Small intestine (tissue), 7 donors: ENCODE measurements around the gene MPPE1. TPM values are rescaled to one million over a fixed set of nuclear protein-coding genes. Genes with fewer than 3 reads are reported as not detected.
"Not testable (repeated sequence)": the region's sequence is repeated elsewhere in the genome, so short reads cannot be mapped to it uniquely, and the experiment has no call there.

ENCODE experiments used
- DNase-seq, 2 donors: peaks; one replicate each; pipeline versions ENCODE4 v3.0.0 to v3.0.0-alpha.2; 2013
- FAIRE-seq: peaks from 2 replicates; lab custom pipeline; 2012; peaks lifted over from hg19 to GRCh38; lab: Jason Lieb, UNC
- H3K27ac ChIP-seq, 3 donors: one replicate each; pipeline ENCODE4 v1.5.1; 2013; ENCODE audit warnings: low read length in 2 of 3, mild to moderate bottlenecking in 2 of 3, control low read depth in 1 of 3, inconsistent platforms in 1 of 3, low read depth in 1 of 3, moderate library complexity in 1 of 3
- H3K27me3 ChIP-seq, 3 donors: one replicate each; pipeline ENCODE4 v1.6.1; 2013; ENCODE audit warnings: low read length in 3 of 3, inconsistent platforms in 1 of 3; ENCODE audit not compliant: control insufficient read depth in 3 of 3, insufficient read depth in 3 of 3
- H3K36me3 ChIP-seq, 3 donors: one replicate each; pipeline ENCODE4 v1.6.1; 2013; ENCODE audit warnings: low read length in 3 of 3, inconsistent platforms in 1 of 3, low read depth in 1 of 3, mild to moderate bottlenecking in 1 of 3, moderate library complexity in 1 of 3; ENCODE audit not compliant: control insufficient read depth in 3 of 3, insufficient read depth in 2 of 3
- H3K4me1 ChIP-seq, 3 donors: one replicate each; pipeline ENCODE4 v1.6.1; 2013; ENCODE audit warnings: low read length in 2 of 3, inconsistent platforms in 1 of 3, low read depth in 1 of 3, mild to moderate bottlenecking in 1 of 3, moderate library complexity in 1 of 3; ENCODE audit not compliant: control insufficient read depth in 3 of 3, insufficient read depth in 2 of 3
- H3K4me3 ChIP-seq, 3 donors: one replicate each; pipeline ENCODE4 v1.5.1; 2013; ENCODE audit warnings: low read length in 3 of 3, control low read depth in 1 of 3, inconsistent platforms in 1 of 3, low read depth in 1 of 3, mild to moderate bottlenecking in 1 of 3, moderate library complexity in 1 of 3
- H3K9me3 ChIP-seq, 2 donors: one replicate each; pipeline ENCODE4 v1.6.1; 2013; ENCODE audit warnings: low read depth in 1 of 2, low read length in 1 of 2; ENCODE audit not compliant: control insufficient read depth in 2 of 2, insufficient read depth in 1 of 2
- WGBS, 3 donors: extraction: QIAGEN DNeasy Blood & Tissue Kit; methylation state at CpG; one replicate each; pipeline ENCODE4 v1.1.7; 2013; 5-methylcytosine and 5-hydroxymethylcytosine counted together
- polyA plus RNA-seq, 4 donors: library from polyadenylated mRNA; stranded (reverse) in 3 of 4; unstranded in 1 of 4; fragments of 200-250 nt in 3 of 4; fragments of 120-200 nt in 1 of 4; gene quantifications; one replicate each; pipeline versions ENCODE4 v1.2.1 to v1.2.3, GENCODE V29; 2013
- donor health status: healthy with polysubstance abuse.
- donor health status: control.
- donor health status: control.
- donor health status: Bipolar disorder and iron deficiency.
- donor health status: healthy.

MPPE1 gene
- polyA plus RNA-seq, 4 donors = 23.9 to 36.6 (median 26.3) TPM

DNA sequence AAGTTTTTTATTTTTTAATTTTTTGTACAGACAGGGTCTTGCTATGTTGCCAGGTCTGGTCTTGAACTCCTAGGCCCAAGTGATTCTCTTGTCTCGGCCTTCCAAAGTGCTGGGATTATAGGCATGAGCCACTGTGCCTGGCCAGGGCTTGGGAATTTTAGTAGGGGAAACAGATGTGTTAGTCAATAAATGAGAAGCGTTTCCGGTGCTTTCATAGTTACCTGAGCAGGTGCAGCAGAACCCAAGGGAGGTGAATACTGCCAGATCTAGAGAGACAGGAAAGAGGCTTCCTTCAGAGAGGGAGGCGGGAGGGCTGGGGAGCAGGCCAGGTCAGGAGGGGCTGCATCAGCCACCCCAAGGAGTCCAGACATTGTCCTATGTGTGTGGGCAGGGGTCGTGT, 42.7 kb upstream of the MPPE1 start:
- WGBS, 3 donors = 65 to 74% (median 72%) methylated on average over 5 of the region's 5 CpGs
- peaks cover 0 to 11% (median 2%) of the 10 kb centered on the region in 3 donors for H3K4me1 ChIP-seq
- DNase-seq (no peak), FAIRE-seq (no peak)
- H3K27ac ChIP-seq = no peak overlapping the region
- H3K4me3 ChIP-seq = no peak overlapping the region
- H3K9me3 ChIP-seq = no peaks in the 10 kb centered on the region
- no peaks in the 10 kb centered on the region for H3K27me3 ChIP-seq
- no peaks in the 10 kb centered on the region for H3K36me3 ChIP-seq

DNA sequence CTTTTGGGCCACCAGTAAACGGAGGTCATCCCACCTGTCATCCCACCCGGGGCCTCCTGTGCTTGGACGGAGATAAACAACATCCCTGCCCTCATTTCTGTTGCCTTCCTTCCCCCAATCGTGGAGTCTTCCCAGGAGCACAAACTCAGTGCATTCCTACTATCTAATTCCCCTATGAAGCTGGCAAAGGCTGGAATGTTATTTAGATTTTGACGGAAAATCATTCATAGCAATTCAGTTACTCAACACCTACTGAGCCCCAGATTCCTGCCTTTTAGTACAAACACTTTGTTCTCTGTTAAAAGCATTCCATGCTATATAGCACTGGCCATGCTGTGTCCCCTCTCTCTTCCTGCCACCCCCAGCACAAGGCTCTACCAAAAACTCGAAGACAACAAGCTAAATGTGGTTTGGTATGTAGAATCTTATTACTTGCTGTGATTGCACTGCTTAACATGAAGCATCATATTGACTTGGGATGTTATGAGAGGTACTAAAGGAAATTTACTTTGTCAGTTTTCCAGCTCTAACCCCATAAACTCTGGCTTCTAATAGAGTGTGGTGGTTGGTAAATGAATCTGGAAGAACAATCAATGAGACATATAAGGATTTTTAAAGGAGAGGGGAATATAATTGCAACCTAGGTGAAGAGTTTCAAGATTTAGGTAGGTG, 40.9 kb upstream of the MPPE1 start:
- Histone ChIP-seq H3K9me3 (no peaks in the 10 kb centered on the region), H3K4me1 (peaks cover 0 to 11% (median 2%) of the 10 kb centered on the region in 3 donors), H3K4me3 (no peak overlapping the region), H3K27ac (peak overlapping the region in 1 of 3 donors; percentile 27), H3K36me3 (no peaks in the 10 kb centered on the region), H3K27me3 (no peaks in the 10 kb centered on the region)
- FAIRE-seq (no peak), DNase-seq (no peak)
- 76 to 85% (median 80%) methylated on average over 6 of the region's 6 CpGs for WGBS, 3 donors

DNA sequence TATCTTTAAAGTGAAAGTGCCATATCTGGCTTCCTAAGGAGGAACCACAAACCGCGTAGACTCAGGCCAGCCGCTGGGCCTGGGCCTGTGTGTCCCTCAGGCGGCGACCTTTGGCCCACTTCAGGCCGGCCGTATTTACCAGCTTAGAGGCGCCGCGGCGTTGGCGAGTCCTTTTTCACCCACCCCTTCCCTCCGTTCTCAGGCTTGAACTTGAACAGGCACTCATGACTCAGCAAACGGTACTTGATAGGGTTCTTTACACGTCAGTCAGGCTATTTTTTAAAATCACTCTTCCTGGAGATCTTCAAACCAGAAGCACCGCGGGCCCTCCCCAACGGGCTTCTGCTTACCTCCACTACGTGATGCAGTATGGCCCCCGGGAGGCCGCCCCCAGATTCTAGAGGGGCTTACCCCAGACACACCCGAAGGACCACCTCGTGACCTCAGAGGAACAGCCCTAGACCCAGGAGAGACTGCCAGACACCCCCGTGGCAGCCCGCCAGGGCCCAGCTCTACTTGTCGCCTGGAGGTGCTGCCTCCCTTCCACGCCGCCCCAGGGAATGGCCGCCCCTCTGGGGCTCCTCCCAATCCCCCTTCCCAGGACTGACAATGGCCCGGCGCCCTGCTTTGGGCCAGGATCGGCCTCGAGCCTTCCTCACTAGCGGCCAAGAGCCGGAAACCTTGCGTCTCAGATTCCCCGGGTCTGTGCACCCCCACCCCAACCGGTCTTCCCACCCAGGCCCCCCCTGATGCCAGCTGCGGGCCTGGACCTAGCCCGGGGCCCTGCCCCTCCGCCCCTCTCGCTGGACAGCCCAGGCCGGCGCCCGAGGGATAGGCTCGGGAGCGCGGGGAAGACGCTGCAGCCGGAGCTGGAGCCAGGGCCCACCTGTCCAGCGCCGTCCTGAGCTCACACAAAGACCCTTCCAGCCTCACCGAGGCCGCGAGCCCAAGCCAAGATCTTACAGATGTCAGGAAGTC, 39.4 kb upstream of the MPPE1 start:
- Histone ChIP-seq H3K4me1 (peaks cover 0 to 11% (median 2%) of the 10 kb centered on the region in 3 donors), H3K27me3 (no peaks in the 10 kb centered on the region), H3K4me3 (peak overlapping the region; percentile 38 to 67 (median 49)), H3K27ac (peak overlapping the region; percentile 86 to 98 (median 92)), H3K36me3 (no peaks in the 10 kb centered on the region), H3K9me3 (no peaks in the 10 kb centered on the region)
- no peak for FAIRE-seq
- peak; percentile 94 to 97 for DNase-seq
- 8 to 13% (median 11%) methylated on average over 54 to 55 of the region's 55 CpGs for WGBS, 3 donors

DNA sequence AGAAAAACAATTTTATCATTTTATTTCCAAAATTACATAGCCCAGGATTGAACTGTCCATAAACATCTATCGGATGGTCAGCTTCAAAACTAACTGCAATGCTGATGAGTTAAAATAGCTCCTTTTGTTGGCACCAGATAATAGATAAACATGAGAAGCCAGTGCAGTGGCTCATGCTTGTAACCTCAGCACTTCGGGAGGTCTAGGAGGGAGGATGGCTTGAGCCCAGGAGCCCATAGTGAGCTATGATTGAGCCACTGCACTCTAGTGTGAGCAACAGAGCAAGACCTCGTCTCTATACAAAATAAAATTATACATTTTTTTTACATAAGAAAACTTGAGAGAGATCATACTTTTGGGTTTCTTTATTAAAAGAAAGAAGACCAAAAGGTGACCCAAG, 38.6 kb upstream of the MPPE1 start:
- Histone ChIP-seq H3K4me1 (peaks cover 0 to 11% (median 2%) of the 10 kb centered on the region in 3 donors), H3K36me3 (no peaks in the 10 kb centered on the region), H3K4me3 (peak overlapping the region in 1 of 3 donors; percentile 67), H3K9me3 (no peaks in the 10 kb centered on the region), H3K27me3 (no peaks in the 10 kb centered on the region), H3K27ac (peak overlapping the region; percentile 60 to 98 (median 86))
- FAIRE-seq (no peak), DNase-seq (no peak)
- 25 to 34% (median 27%) methylated on average over 3 of the region's 3 CpGs for WGBS, 3 donors

DNA sequence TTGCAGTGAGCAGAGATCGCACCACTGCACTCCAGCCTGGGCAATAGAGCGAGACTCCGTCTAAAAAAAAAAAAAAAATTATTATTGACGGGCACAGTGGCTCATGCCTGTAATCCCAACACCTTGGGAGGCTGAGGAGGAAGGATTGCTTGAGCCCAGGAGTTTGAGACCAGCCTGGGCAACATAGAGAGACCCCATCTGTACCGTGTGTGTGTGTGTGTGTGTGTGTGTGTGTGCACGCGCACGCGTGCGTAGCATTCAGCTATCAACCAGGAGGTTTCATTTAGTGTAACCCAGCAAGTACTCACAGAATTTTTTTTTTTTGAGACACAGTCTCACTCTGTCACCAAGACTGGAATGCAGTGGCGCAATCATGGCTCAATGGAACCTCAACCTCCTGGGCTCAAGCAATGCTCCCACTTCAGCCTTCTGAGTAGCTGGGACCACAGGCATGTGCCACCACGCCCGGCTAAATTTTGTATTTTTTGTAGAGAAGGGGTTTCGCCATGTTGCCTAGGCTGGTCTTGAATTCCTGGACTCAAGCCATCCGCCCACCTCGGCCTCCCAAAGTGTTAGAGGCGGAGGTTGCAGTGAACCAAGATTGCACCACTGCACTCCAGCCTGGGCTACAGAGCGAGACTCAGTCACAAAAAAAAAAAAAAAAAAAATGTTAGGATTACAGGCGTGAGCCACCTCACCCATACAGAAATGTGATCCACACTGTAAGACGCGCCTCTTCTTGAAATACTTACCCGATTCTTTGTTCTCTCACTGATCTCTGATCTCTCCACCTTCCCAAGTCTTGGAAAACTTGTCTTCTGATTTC, 37.9 kb upstream of the MPPE1 start:
- H3K36me3 ChIP-seq, H3K4me3 ChIP-seq, FAIRE-seq, H3K9me3 ChIP-seq, H3K27me3 ChIP-seq, H3K27ac ChIP-seq: not testable (repeated sequence)
- WGBS, 3 donors = 88 to 91% (median 90%) methylated on average over 20 to 22 of the region's 22 CpGs
- H3K4me1 ChIP-seq = peaks cover 0 to 11% (median 2%) of the 10 kb centered on the region in 3 donors
- DNase-seq = peak in 1 of 2 donors; percentile 34

DNA sequence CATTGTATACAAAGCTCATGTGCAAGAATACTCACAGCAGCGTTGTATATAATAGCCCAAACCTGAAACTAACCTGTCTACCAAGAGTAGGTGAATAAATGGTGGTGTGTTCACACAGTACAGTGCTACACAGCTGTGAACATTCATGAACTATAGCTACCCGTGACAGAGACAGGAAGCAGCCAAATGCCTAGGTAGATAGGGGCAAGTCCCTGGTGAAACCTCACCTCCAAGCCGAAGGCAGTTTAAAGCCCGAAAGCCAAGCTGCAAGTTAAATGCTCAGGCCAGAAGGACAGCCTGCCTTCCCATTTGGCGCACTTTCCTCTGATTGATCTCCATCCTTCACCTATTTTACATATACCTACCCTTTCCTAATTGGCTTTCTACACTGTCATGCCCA, 36.7 kb upstream of the MPPE1 start:
- FAIRE-seq (no peak), DNase-seq (no peak)
- no peaks in the 10 kb centered on the region for H3K27me3 ChIP-seq
- WGBS, 3 donors = 82 to 90% (median 84%) methylated on average over 5 of the region's 5 CpGs
- no peak overlapping the region for H3K27ac ChIP-seq
- H3K36me3 ChIP-seq = no peaks in the 10 kb centered on the region
- H3K4me3 ChIP-seq = no peak overlapping the region
- peaks cover 0 to 11% (median 2%) of the 10 kb centered on the region in 3 donors for H3K4me1 ChIP-seq
- no peaks in the 10 kb centered on the region for H3K9me3 ChIP-seq

DNA sequence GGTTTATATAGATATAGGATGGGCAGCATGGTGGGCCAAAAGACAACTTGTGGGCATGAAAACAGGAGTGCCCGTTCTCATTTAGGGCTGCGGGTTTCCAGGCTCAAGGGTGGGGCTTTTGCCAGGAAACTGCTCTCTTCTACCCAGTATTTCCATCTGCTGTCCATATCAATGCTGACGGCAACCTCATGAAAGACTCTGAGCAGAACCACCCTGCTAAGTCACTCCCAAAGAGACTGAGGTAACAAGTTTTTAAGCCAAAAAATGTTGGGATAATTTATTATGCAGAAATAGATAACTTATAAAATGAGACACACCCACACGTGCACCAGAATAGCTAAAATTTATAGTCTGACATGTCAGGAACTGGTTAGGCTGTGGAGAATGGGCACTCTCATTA, 36.1 kb upstream of the MPPE1 start:
- FAIRE-seq (no peak), DNase-seq (no peak)
- H3K36me3 ChIP-seq = no peaks in the 10 kb centered on the region
- no peaks in the 10 kb centered on the region for H3K27me3 ChIP-seq
- H3K4me3 ChIP-seq = no peak overlapping the region
- H3K9me3 ChIP-seq = no peaks in the 10 kb centered on the region
- WGBS, 3 donors = 81 to 91% (median 84%) methylated on average over 4 of the region's 4 CpGs
- no peak overlapping the region for H3K27ac ChIP-seq
- H3K4me1 ChIP-seq = peaks cover 0 to 11% (median 2%) of the 10 kb centered on the region in 3 donors

DNA sequence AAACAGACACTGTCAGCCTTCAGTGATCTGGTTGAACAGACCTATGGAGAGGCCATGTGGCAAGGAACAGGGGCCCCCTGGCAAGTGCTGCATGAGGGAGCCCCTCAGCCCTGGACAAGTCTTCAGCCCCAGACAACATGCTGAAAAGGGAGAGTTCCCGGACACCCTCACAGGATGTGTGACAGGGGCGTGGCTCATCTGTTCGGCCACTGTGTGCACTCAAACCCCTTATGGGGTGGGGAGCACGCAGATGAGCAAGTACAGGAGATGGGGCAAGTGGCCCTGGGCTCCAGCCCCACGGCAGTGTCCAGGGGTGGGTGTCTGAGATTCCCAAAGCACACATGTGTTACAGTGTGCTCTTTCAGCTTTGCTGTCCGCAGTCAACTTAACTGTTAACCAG, 35.4 kb upstream of the MPPE1 start:
- H3K4me3 ChIP-seq = no peak overlapping the region
- FAIRE-seq (no peak), DNase-seq (no peak)
- no peaks in the 10 kb centered on the region for H3K27me3 ChIP-seq
- no peak overlapping the region for H3K27ac ChIP-seq
- WGBS, 3 donors = 81 to 90% (median 87%) methylated on average over 6 of the region's 6 CpGs
- no peaks in the 10 kb centered on the region for H3K9me3 ChIP-seq
- peaks cover 0 to 11% (median 2%) of the 10 kb centered on the region in 3 donors for H3K4me1 ChIP-seq
- H3K36me3 ChIP-seq = no peaks in the 10 kb centered on the region
